SK-N-SH (cell line): ENCODE measurements around the gene TACC2. TPM values are rescaled to one million over a fixed set of nuclear protein-coding genes. Genes with fewer than 3 reads are reported as not detected.

Source experiments
- CTCF ChIA-PET: fragments of 300-600, 350-600 bp; formaldehyde crosslinking; extraction: SDS; loops from one replicate; lab custom pipeline; 2021; lab: Yijun Ruan, JAX
- POLR2A ChIA-PET: fragments of 350-600 bp; sonication (Branson Sonifier 250); formaldehyde crosslinking; extraction: SDS; loops from one replicate; lab custom pipeline; 2020; ENCODE audit warnings: antibody characterized with exemption, inconsistent platforms; lab: Yijun Ruan, JAX
- DNase-seq: peaks from one replicate; pipeline ENCODE4 v3.0.0; 2012
- H2AFZ ChIP-seq: fragments of 200-600 bp; sonication (generic); 2 replicates; pipeline ENCODE4 v1.8.1; 2016; ENCODE audit warnings: antibody characterized with exemption, mild to moderate bottlenecking, low read depth
- H3F3A ChIP-seq: fragments of 200-600 bp; sonication (generic); replicated peaks from 2 replicates; pipeline ENCODE3; 2016; ENCODE audit warnings: antibody characterized with exemption, mild to moderate bottlenecking; ENCODE audit not compliant: insufficient read depth
- H3K27ac ChIP-seq, 2 experiments: fragments of 200-500 bp in 1 of 2; fragments of 200-600 bp in 1 of 2; sonication (Bioruptor generic) in 1 of 2; sonication (generic), shearing (Covaris generic) in 1 of 2; 2 replicates each; pipeline versions ENCODE4 v1.5.1 to v1.6.1; 2014 to 2016; ENCODE audit warnings: low read depth in 2 of 2, inconsistent platforms in 1 of 2, low read length in 1 of 2, mild to moderate bottlenecking in 1 of 2, mixed read lengths in 1 of 2
- H3K27me3 ChIP-seq: fragments of 200-600 bp; sonication (generic), shearing (Covaris generic); 2 replicates; pipeline ENCODE4 v1.6.1; 2016; ENCODE audit warnings: mixed run types; ENCODE audit not compliant: insufficient read depth
- H3K36me3 ChIP-seq, 2 experiments: fragments of 200-500 bp in 1 of 2; fragments of 200-600 bp in 1 of 2; sonication (Bioruptor generic) in 1 of 2; sonication (generic) in 1 of 2; replicated peaks in 1 of 2; 2 replicates each; pipeline versions ENCODE3 to v1.5.1; 2014 to 2016; ENCODE audit warnings: low read length in 1 of 2, mild to moderate bottlenecking in 1 of 2; ENCODE audit not compliant: insufficient read depth in 2 of 2, control insufficient read depth in 1 of 2
- H3K4me1 ChIP-seq, 2 experiments: fragments of 200-500 bp in 1 of 2; fragments of 200-600 bp in 1 of 2; sonication (Bioruptor generic) in 1 of 2; sonication (generic), shearing (Covaris generic) in 1 of 2; 2 replicates each; pipeline versions ENCODE4 v1.5.1 to v1.6.1; 2014 to 2016; ENCODE audit warnings: low read depth in 1 of 2, low read length in 1 of 2, mixed run types in 1 of 2; ENCODE audit not compliant: insufficient read depth in 2 of 2, control insufficient read depth in 1 of 2
- H3K4me2 ChIP-seq: fragments of 200-600 bp; sonication (generic), shearing (Covaris generic); 2 replicates; pipeline ENCODE4 v1.6.1; 2017; ENCODE audit warnings: mixed run types
- H3K4me3 ChIP-seq, 2 experiments: fragments of 200-500 bp in 1 of 2; fragments of 200-600 bp in 1 of 2; sonication (Bioruptor generic) in 1 of 2; sonication (generic), shearing (Covaris generic) in 1 of 2; 2 replicates each; pipeline versions ENCODE4 v1.5.1 to v1.8.1; 2014 to 2016; ENCODE audit warnings: low read depth in 2 of 2, inconsistent platforms in 1 of 2, low read length in 1 of 2, mild to moderate bottlenecking in 1 of 2, mixed read lengths in 1 of 2, moderate library complexity in 1 of 2
- H3K79me2 ChIP-seq: fragments of 200-600 bp; sonication (generic); 2 replicates; pipeline ENCODE4 v1.8.1; 2017; ENCODE audit warnings: mild to moderate bottlenecking; ENCODE audit not compliant: insufficient read depth
- H3K9ac ChIP-seq: fragments of 200-600 bp; sonication (generic); 2 replicates; pipeline ENCODE4 v1.6.1; 2017; ENCODE audit warnings: mixed run types
- H3K9me2 ChIP-seq: fragments of 200-600 bp; sonication (generic); 2 replicates; pipeline ENCODE4 v1.6.1; 2017; ENCODE audit warnings: mixed run types
- H3K9me3 ChIP-seq: fragments of 200-600 bp; sonication (generic); 2 replicates; pipeline ENCODE4 v1.6.1; 2017; ENCODE audit warnings: mixed run types, mild to moderate bottlenecking, moderate library complexity
- H4K20me1 ChIP-seq: fragments of 200-600 bp; sonication (generic); 2 replicates; pipeline ENCODE4 v1.6.1; 2017; ENCODE audit warnings: mild to moderate bottlenecking, mixed run types; ENCODE audit not compliant: insufficient read depth
- CHD2 ChIP-seq: fragments of 150-350 bp; IDR thresholded peaks from 2 replicates; pipeline ENCODE4 v1.6.1; 2018; ENCODE audit warnings: low read length; ENCODE audit not compliant: partially characterized antibody
- CTCF ChIP-seq: fragments of 200-600 bp; sonication (generic); IDR thresholded peaks from 2 replicates; pipeline ENCODE4 v1.6.1; 2017; ENCODE audit warnings: antibody characterized with exemption, mild to moderate bottlenecking, moderate library complexity
- ELF1 ChIP-seq: IDR thresholded peaks from 2 replicates; pipeline ENCODE4 v1.4.0; 2012
- EP300 ChIP-seq, 2 experiments: IDR thresholded peaks; 2 replicates each; pipeline versions ENCODE4 v1.4.0 to v1.6.1; 2012; ENCODE audit warnings: borderline replicate concordance in 1 of 2, low read depth in 1 of 2, low read length in 1 of 2
- EZH2phosphoT487 ChIP-seq: fragments of 200-600 bp; sonication (generic); IDR thresholded peaks from 2 replicates; pipeline ENCODE4 v1.6.1; 2017; ENCODE audit warnings: low read depth, mixed run types, mild to moderate bottlenecking, antibody characterized with exemption, moderate library complexity, borderline replicate concordance
- FOXJ3 ChIP-seq: sonication (generic); formaldehyde crosslinking; IDR thresholded peaks from 2 replicates; pipeline ENCODE4 v1.5.1; 2020; ENCODE audit warnings: mild to moderate bottlenecking, missing genetic modification reagents
- FOXM1 ChIP-seq: IDR thresholded peaks from 2 replicates; pipeline ENCODE4 v1.4.0; 2012; ENCODE audit warnings: low read depth, mild to moderate bottlenecking
- GABPA ChIP-seq: IDR thresholded peaks from 2 replicates; pipeline ENCODE4 v1.4.0; 2012; ENCODE audit warnings: low read depth, mild to moderate bottlenecking
- JUND ChIP-seq: IDR thresholded peaks from 2 replicates; pipeline ENCODE4 v1.4.0; 2012
- NRF1 ChIP-seq: IDR thresholded peaks from 2 replicates; pipeline ENCODE4 v1.6.1; 2012; ENCODE audit warnings: low read depth, mild to moderate bottlenecking, low read length
- PBX3 ChIP-seq: IDR thresholded peaks from 2 replicates; pipeline ENCODE4; 2012
- POLR2AphosphoS5 ChIP-seq: IDR thresholded peaks from 2 replicates; pipeline ENCODE4 v1.6.1; 2012; ENCODE audit warnings: low read depth, low read length
- RAD21 ChIP-seq: IDR thresholded peaks from 2 replicates; pipeline ENCODE4 v1.6.1; 2012; ENCODE audit warnings: mild to moderate bottlenecking, low read length
- RFX5 ChIP-seq: IDR thresholded peaks from 2 replicates; pipeline ENCODE4 v1.6.1; 2012; ENCODE audit warnings: mild to moderate bottlenecking, improper control_type of control experiment, low read length
- RXRA ChIP-seq: IDR thresholded peaks from 2 replicates; pipeline ENCODE4 v1.4.0; 2012; ENCODE audit warnings: low read depth, mild to moderate bottlenecking, borderline replicate concordance
- SIN3A ChIP-seq: IDR thresholded peaks from 2 replicates; pipeline ENCODE4 v1.6.1; 2012; ENCODE audit warnings: low read depth, mild to moderate bottlenecking, low read length, moderate library complexity, borderline replicate concordance
- TAF1 ChIP-seq: IDR thresholded peaks from 2 replicates; pipeline ENCODE4 v1.6.1; 2012; ENCODE audit warnings: low read depth, mild to moderate bottlenecking, low read length, moderate library complexity, borderline replicate concordance
- TEAD4 ChIP-seq: IDR thresholded peaks from 2 replicates; pipeline ENCODE4 v1.4.0; 2012; ENCODE audit warnings: mild to moderate bottlenecking, borderline replicate concordance; ENCODE audit not compliant: insufficient read depth
- YY1 ChIP-seq: IDR thresholded peaks from 2 replicates; pipeline ENCODE4 v1.4.0; 2012; ENCODE audit warnings: low read depth, mild to moderate bottlenecking
- ZBTB33 ChIP-seq: IDR thresholded peaks from 2 replicates; pipeline ENCODE4 v1.4.0; 2012; ENCODE audit warnings: low read depth, borderline replicate concordance
- WGBS: methylation state at CpG from one replicate; pipeline ENCODE4 v1.1.6; 2017; ENCODE audit warnings: low lambda C conversion rate; 5-methylcytosine and 5-hydroxymethylcytosine counted together
- polyA plus RNA-seq, 3 experiments: library from polyadenylated mRNA; depleted of rRNA; stranded (reverse); fragments of >200 nt; gene quantifications; 2 replicates each; pipeline ENCODE4 v1.2.3, GENCODE V29; 2012

The TACC2 gene
- polyA plus RNA-seq, 1 of the 3 experiments (the other 2 are of a cell fraction) = 8.8 TPM

DNA sequence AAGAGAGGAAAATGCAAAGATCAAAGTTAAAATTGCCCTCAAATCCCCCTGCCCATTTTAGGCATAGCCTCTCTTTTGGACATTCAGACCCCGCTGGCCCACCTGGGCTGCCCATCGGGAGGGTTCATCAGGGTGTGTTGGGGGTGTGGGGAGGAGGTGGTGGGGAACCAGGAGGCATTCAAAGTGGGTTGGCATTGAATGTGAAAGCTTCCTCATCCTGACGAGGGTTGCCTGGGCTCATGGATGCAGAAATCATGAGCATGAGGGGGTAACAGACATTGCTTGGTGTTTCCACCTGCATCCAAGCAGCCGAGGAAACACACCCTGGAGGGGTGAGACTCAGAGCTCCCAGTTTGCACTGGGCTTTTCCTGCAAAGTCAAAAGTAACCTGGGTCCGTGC is 302.8 kb downstream of the TACC2 start (continued):
- TF ChIP-seq ZBTB33 (no peak), RAD21 (no peak), RXRA (no peak), SIN3A (no peak), PBX3 (no peak), GABPA (no peak), TAF1 (no peak), YY1 (no peak)

GRCh38 chr10:122292376-122292775 is 303.4 kb downstream of the TACC2 start:
- POLR2A ChIA-PET = no interaction called here
- Histone ChIP-seq H3K27me3 (no peaks in the 10 kb centered on the region; the same call in 1 of the 2 replicates), H3K9me2 (no peaks in the 10 kb centered on the region), H3K36me3 (no peaks in the 10 kb centered on the region), H3K27ac (no peak overlapping the region), H4K20me1 (no peaks in the 10 kb centered on the region), H3K79me2 (no peaks in the 10 kb centered on the region), H3K4me3 (no peak overlapping the region; a peak in 1 of 4 replicates), H2AFZ (no peak overlapping the region), H3K9ac (no peak overlapping the region), H3K4me1 (no peaks in the 10 kb centered on the region; a peak in 1 of 4 replicates), H3F3A (no peaks in the 10 kb centered on the region), H3K9me3 (no peaks in the 10 kb centered on the region), H3K4me2 (no peak overlapping the region)
- DNase-seq = no peak
- CTCF ChIA-PET = interaction anchor here (1.0 to 7.6 kb wide), 5 partner anchors 25 to 411 kb away, joined by 3 to 139 read pairs (median 7); no protein-coding TSS in a partner anchor
- WGBS = 27% methylated on average over 3 of the region's 3 CpGs
- no peak for TF ChIP-seq RFX5
- TF ChIP-seq POLR2AphosphoS5 = no peak
- TF ChIP-seq GABPA = no peak
- no peak for TF ChIP-seq TEAD4
- no peak for TF ChIP-seq TAF1
- no peak for TF ChIP-seq ZBTB33
- TF ChIP-seq EZH2phosphoT487 = no peak
- no peak for TF ChIP-seq FOXJ3
- TF ChIP-seq SIN3A = no peak
- TF ChIP-seq CTCF = no peak
- no peak for TF ChIP-seq EP300 (IDR thresholded peaks at IDR 0.05; ENCODE audit: borderline replicate concordance in 1 of 2, low read depth in 1 of 2, low read length in 1 of 2)
- TF ChIP-seq ELF1 = no peak
- no peak for TF ChIP-seq FOXM1
- TF ChIP-seq CHD2 = no peak
- no peak for TF ChIP-seq NRF1
- no peak for TF ChIP-seq JUND
